HepG2 (cell line): ENCODE results near the gene TOM1L2. TPM values are rescaled to one million over a fixed set of nuclear protein-coding genes. Genes with fewer than 3 reads are reported as not detected.

Experiments used
- ATAC-seq: fragments of 200-7000 bp; cut with Tn5 transposase; 3 replicates; pipeline ENCODE4 v1.9.1; 2020; ENCODE audit warnings: mild to moderate bottlenecking, moderate library complexity
- BruUV-seq: library from RNA; stranded (reverse); fragments of 400-500 nt; replicated peaks from 2 replicates; lab custom pipeline; 2021; lab: Mats Ljungman, UMichigan
- CTCF ChIA-PET: fragments of 300-600 bp; formaldehyde crosslinking; extraction: SDS; loops from one replicate; lab custom pipeline; 2021; ENCODE audit warnings: low total read pairs, inconsistent platforms, low intra/inter-chr PET ratio; lab: Yijun Ruan, JAX
- POLR2A ChIA-PET: fragments of 350-600 bp; sonication (Branson Sonifier 250); formaldehyde crosslinking; loops from one replicate; lab custom pipeline; 2020; ENCODE audit warnings: antibody characterized with exemption, inconsistent platforms; lab: Yijun Ruan, JAX
- DNase-seq: peaks from one replicate; pipeline ENCODE4 v3.0.0-alpha.2; 2015; ENCODE audit warnings: low spot score
- FAIRE-seq: peaks from 3 replicates; lab custom pipeline; 2011; peaks lifted over from hg19 to GRCh38; lab: Jason Lieb, UNC
- H2AFZ ChIP-seq: one replicate; pipeline ENCODE4 v1.6.1; 2011; ENCODE audit warnings: low read length, inconsistent platforms
- H3K27ac ChIP-seq: fragments of 300-600 bp; 3 replicates; pipeline ENCODE4 v1.8.0; 2011; ENCODE audit warnings: mixed run types, mild to moderate bottlenecking, mixed read lengths, low read length, inconsistent platforms; ENCODE audit not compliant: insufficient read depth; ENCODE audit errors: extremely low read length
- H3K27me3 ChIP-seq, 2 experiments: fragments of 200-600 bp in 1 of 2; 2 replicates in 1 of 2; 3 replicates in 1 of 2; pipeline versions ENCODE4 v1.6.0 to v1.8.0; 2011; ENCODE audit warnings: low read length in 2 of 2, mild to moderate bottlenecking in 2 of 2, moderate library complexity in 2 of 2, inconsistent platforms in 1 of 2; ENCODE audit not compliant: insufficient read depth in 2 of 2, control insufficient read depth in 1 of 2
- H3K36me3 ChIP-seq, 2 experiments: fragments of 200-600 bp in 1 of 2; replicated peaks in 1 of 2; 2 replicates in 1 of 2; 3 replicates in 1 of 2; pipeline versions ENCODE4 v1.5.1 to v1.8.0; 2011; ENCODE audit warnings: low read length in 2 of 2, inconsistent platforms in 1 of 2; ENCODE audit not compliant: insufficient read depth in 2 of 2, control insufficient read depth in 1 of 2
- H3K4me1 ChIP-seq: 2 replicates; pipeline ENCODE4 v1.5.1; 2012; ENCODE audit warnings: low read length, inconsistent platforms; ENCODE audit not compliant: insufficient read depth
- H3K4me2 ChIP-seq: 2 replicates; pipeline ENCODE4 v1.6.0; 2011; ENCODE audit warnings: low read depth, low read length, inconsistent platforms
- H3K4me3 ChIP-seq, 3 experiments: fragments of 200-600 bp in 1 of 3; sonication (generic), shearing (Covaris generic) in 1 of 3; replicated peaks in 1 of 3; 2 replicates each; pipeline ENCODE4 v1.5.1; 2011 to 2016; ENCODE audit warnings: low read length in 3 of 3, inconsistent platforms in 2 of 3, low read depth in 2 of 3, mild to moderate bottlenecking in 2 of 3, control low read depth in 1 of 3, mixed read lengths in 1 of 3; ENCODE audit not compliant: insufficient read depth in 1 of 3
- H3K79me2 ChIP-seq: one replicate; pipeline ENCODE4 v1.6.1; 2011; ENCODE audit warnings: low read length, inconsistent platforms; ENCODE audit not compliant: insufficient read depth
- H3K9ac ChIP-seq: 2 replicates; pipeline ENCODE4 v1.6.0; 2011; ENCODE audit warnings: mild to moderate bottlenecking, low read depth, low read length, inconsistent platforms; ENCODE audit not compliant: insufficient read depth
- H3K9me3 ChIP-seq: 2 replicates; pipeline ENCODE4 v1.5.1; 2012; ENCODE audit warnings: mild to moderate bottlenecking, low read length
- H4K20me1 ChIP-seq: 2 replicates; pipeline ENCODE4 v1.6.0; 2011; ENCODE audit warnings: inconsistent platforms, mild to moderate bottlenecking, low read length, moderate library complexity; ENCODE audit not compliant: insufficient read depth
- AFF4 ChIP-seq: sonication (generic); formaldehyde crosslinking; IDR thresholded peaks from 2 replicates; pipeline ENCODE4 v1.4.0; 2020; ENCODE audit warnings: missing genetic modification reagents
- KLF16 ChIP-seq, 2 experiments: sonication (generic) in 1 of 2; formaldehyde crosslinking in 1 of 2; IDR thresholded peaks; 2 replicates each; pipeline versions ENCODE4 v1.6.1 to v1.8.0; 2016 to 2023; ENCODE audit warnings: missing genetic modification reagents in 2 of 2, missing compliant biosample characterization in 1 of 2
- MLX ChIP-seq: IDR thresholded peaks from 2 replicates; pipeline ENCODE4 v1.6.1; 2016
- NPAS2 ChIP-seq: sonication (generic); formaldehyde crosslinking; IDR thresholded peaks from 2 replicates; pipeline ENCODE4 v1.8.0; 2022; ENCODE audit warnings: mild to moderate bottlenecking, missing genetic modification reagents, borderline replicate concordance
- TCF7L2 ChIP-seq: IDR thresholded peaks from 2 replicates; pipeline ENCODE4 v1.6.1; 2011; ENCODE audit warnings: mild to moderate bottlenecking, low read depth, low read length, moderate library complexity
- ZNF605 ChIP-seq: sonication (generic); formaldehyde crosslinking; IDR thresholded peaks from 2 replicates; pipeline ENCODE4 v1.8.0; 2022; ENCODE audit warnings: mild to moderate bottlenecking, missing genetic modification reagents
- WGBS: methylation state at CpG from one replicate; pipeline ENCODE4 v1.1.6; 2017; ENCODE audit warnings: low lambda C conversion rate; 5-methylcytosine and 5-hydroxymethylcytosine counted together
- in situ Hi-C: cut with HindIII; loops from 2 replicates; pipeline ENCODE4 v1.10.0; 2017; ENCODE audit warnings: low pct_unique_long_range_greater_than_20kb; ENCODE audit not compliant: extremely low pct_ligation_motif_present
- intact Hi-C: fragments of 100-400 bp; cut with micrococcal nuclease; formaldehyde crosslinking; loops from one replicate; pipeline ENCODE4 v1.10.0; 2022; ENCODE audit not compliant: unreplicated experiment
- polyA plus RNA-seq, 8 experiments: library from polyadenylated mRNA; depleted of rRNA in 3 of 8; stranded (reverse) in 7 of 8; unstranded in 1 of 8; fragments of >200 nt; fragmentation: Illumina TruSeq in 4 of 8; extraction: Trizol in 4 of 8; gene quantifications; 2 replicates each; pipeline versions ENCODE4 v1.2.1 to v1.2.3, GENCODE V29; 2011 to 2016; ENCODE audit warnings: low read depth in 4 of 8, missing spikeins in 1 of 8, mixed read lengths in 1 of 8; ENCODE audit not compliant: insufficient read depth in 1 of 8
- total RNA-seq, 5 experiments: library from RNA; depleted of rRNA; stranded (reverse); fragments of >200 nt; fragmentation: Illumina TruSeq; extraction: Trizol; gene quantifications; 2 replicates each; pipeline ENCODE4 v1.2.3, GENCODE V29; 2016; ENCODE audit warnings: low read depth in 1 of 5

TOM1L2 gene
- total and polyA plus RNA-seq, 2 of the 13 experiments (the other 11 are each of a cell fraction or from before 2014, with no cell fraction given): 4.7 to 7.4 TPM

GRCh38 chr17:17958982-17959381 is 13.2 kb downstream of the TOM1L2 start:
- H4K20me1 ChIP-seq: no peaks in the 10 kb centered on the region
- H3K9ac ChIP-seq: no peak overlapping the region
- ChIA-PET CTCF (no interaction called here), POLR2A (interaction anchor here (1.5 to 1.9 kb wide), 2 partner anchors 15 to 123 kb away, joined by 3 to 4 read pairs; no protein-coding TSS in a partner anchor)
- H3K4me1 ChIP-seq: peaks cover 29% of the 10 kb centered on the region
- FAIRE-seq (no peak), DNase-seq (no peak), ATAC-seq (no peak)
- no peaks in the 10 kb centered on the region for H3K9me3 ChIP-seq
- in situ Hi-C loops (no loop called here), intact Hi-C loops (no loop called here)
- H3K4me3 ChIP-seq: no peak overlapping the region
- no peak for TF ChIP-seq TCF7L2
- no peak for TF ChIP-seq KLF16 (CRISPR knock-in tag; IDR thresholded peaks at IDR 0.05)
- no peak for TF ChIP-seq AFF4 (CRISPR knock-in tag)
- TF ChIP-seq NPAS2: no peak
- TF ChIP-seq MLX (CRISPR knock-in tag): no peak
- no peak for TF ChIP-seq ZNF605 (CRISPR knock-in tag)
- H3K79me2 ChIP-seq: no peaks in the 10 kb centered on the region
- H3K27ac ChIP-seq: no peak overlapping the region
- BruUV-seq: no TSS peak
- no peak overlapping the region for H2AFZ ChIP-seq
- H3K36me3 ChIP-seq: no peaks in the 10 kb centered on the region
- WGBS: over 99% methylated on average over 5 of the region's 5 CpGs
- H3K27me3 ChIP-seq: no peaks in the 10 kb centered on the region
- peak overlapping the region; percentile 19; the same call in 1 of the 2 replicates for H3K4me2 ChIP-seq
